GM19099 (cell line): ENCODE data around the gene NR4A2.

ENCODE experiments used
- POLR2A ChIP-seq: IDR thresholded peaks from 3 replicates; pipeline ENCODE4 v1.6.1; 2011; ENCODE audit warnings: low read depth; ENCODE audit not compliant: insufficient read length; ENCODE audit errors: extremely low read depth

Gene NR4A2

DNA sequence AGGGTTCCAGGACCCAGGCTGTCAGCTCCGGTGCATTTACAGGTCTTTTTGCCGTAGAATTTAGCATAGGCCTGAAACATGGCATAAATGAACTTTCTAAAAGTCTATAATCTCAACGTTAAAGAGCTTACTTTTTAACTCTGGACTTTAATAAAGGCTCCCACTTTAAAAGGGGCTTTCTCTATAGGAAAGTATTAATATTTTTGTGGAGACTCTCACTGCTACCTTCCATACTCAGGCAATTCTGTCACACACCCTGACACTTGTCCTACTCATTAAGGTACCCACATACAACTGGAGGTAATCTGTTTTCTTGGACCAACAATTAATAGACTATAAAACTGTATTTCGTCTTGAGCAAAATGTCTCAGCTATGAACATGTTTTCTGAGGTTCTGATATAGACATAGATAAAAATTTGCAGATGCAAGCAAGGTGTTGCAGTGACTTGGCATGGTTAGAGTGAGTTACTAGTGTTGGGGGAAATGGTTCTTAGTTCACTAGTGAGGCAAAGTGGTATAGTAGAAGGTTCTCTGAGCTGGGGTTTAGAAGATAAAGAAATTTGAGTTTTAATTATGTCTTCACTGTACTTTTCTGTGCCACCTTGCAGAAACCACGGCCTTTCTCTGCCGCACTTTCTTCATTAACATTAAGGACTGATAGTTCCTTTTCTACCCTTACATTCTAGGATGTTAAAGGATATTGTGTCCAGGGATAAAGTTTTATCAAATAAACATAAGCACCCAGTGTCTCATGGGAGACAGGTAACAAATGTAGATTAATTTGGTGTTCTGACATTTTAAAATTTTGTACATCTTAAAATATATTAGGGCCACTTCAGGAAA lies 10.8 kb upstream of the NR4A2 start:
- no peak for TF ChIP-seq POLR2A

DNA sequence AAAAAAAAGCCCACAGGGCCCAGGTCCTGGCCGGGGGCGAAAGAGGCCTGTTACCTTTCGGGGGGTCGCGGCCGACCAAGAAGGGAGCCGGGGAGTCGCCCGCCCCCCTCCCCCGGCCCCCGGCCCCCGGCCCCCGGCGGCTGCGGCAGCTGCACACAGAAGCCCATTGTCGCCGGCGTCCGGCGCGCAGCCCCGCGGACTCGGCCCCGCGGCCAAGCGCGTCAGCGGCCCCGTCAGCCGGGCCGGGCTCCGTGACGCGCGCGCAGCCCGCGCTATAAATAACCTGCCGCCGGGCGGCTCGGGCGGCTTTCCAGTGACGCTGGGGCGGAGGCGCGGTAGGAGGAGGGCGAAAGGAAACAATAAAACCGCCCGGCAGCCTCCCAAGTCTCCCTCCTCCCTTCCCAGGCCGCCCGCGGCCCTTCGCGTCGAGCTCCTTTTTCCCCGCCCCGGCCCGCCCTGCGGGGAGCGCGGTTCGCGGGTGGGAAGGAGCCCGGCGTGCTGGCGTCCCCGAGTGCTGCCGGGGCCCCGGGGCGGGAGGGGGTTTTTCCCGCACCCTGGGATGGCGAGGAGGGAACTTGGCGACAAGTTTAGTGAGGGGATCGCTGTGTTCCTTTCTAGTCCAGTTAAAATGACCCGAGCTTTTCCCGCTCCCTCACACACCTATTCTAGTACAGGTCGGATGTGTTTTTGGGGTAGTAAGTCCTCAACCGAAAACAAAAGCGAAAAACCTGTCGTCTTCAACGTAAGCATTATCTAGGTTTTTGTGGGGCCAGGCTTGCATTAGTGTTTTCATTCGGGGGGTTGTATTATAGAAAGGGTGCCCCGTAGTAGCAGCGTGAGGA lies 10.0 kb upstream of the NR4A2 start:
- peak; percentile 74 for TF ChIP-seq POLR2A

DNA sequence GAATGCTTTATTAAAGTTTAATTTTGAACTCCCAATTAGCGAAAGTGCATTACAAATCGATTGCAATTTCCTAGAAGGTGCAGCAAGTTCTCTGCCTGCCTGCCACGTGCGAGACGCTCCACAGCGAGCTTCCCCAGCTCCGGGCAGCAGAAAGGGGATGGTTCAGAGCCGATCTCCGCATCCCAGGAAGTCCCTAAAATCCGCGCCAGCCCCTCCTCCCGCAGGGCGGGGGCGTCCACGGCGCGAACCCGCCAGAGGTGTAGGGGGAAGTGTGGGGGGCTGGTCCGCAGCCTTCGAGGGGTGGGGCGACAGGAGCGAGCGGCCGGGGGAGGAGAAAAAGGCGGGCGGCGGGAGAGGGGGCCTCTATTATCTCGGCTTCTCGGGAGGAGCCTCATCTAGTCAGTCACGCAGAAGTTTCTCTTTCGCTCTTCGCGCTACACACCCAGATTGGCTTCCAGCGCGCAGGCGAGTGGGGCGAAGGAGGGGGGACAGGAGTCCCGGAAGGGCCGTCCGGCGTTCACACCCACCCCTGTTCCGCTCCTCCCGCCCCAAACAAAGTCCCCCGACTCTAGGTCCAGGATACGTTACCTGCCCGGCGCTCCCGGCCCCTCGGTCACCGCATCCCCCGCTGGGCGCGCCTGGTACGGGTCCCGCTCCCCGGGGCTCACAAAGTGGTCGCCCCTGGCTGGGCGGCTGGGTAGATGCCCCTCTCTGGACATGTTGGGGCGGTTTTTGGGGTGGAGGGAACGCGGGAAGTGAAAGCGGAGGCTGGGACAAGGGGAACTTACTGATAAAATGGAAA lies 9.1 kb upstream of the NR4A2 start:
- peak; percentile 83 for TF ChIP-seq POLR2A

DNA sequence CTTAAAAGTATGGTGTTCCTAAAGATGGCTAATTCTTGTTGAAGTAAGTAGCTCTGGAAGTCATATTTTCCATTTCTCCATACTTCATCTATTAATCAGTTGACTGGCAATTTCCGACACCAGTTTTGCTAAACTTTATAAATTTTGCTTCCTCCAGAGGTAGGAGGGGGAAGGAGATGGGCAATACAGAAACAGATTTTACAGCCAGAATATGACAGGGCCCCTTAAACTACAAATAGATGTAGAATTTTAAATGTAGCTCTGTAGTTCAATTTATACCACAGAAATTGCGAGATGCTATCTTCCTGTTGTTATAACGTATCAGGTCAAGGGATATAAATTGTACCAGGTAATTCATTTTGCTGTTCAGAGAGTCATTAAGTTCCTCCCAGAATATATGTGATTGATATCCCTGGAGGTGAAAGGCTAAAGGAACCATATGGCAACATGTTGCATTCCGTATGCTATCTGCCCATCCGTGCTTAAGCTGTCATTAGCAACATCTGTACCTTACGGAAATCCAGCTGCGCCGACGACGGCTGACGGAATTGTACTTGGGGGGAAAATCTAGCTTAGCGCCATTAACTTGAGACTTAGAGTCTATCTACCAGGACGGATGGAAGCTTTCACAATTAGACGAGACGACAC lies 8.4 kb upstream of the NR4A2 start:
- no peak for TF ChIP-seq POLR2A

DNA sequence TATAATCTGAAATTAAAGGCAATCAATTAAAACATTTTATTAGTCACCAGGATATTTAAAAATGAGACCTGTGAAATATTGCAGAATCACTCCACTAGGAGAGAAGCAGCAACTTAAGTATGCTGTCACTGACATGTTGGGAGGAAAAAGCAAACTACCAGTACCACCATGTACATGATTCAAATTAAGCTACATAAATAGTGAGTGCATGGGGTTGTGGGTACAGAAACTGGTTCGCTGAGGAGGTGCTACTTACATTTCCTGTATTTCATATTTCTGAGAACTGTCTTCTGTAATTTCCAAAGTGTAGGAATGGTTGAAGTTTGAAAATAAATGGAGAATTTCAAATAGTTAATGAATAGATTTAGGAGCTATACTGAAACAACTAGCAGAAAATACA lies 7.9 kb upstream of the NR4A2 start:
- peak; percentile 42 for TF ChIP-seq POLR2A

DNA sequence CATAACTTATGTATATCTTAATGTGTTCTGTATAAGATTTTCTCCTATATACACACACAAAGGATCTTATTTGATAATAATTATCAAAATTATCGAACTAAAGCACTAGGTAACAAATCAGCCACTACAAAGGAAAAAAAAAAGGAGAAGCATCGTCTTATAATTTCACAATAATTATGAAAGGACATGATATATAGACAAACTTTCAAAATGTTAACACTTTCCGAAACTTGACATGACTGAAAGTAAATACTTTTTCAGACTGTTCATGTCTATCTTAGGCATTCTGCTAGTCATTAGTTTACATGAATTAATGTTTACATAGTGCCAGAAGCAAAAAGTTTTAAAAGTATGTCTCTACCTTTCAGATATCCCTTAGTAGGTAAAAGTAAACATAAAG lies 7.3 kb upstream of the NR4A2 start:
- TF ChIP-seq POLR2A: no peak

DNA sequence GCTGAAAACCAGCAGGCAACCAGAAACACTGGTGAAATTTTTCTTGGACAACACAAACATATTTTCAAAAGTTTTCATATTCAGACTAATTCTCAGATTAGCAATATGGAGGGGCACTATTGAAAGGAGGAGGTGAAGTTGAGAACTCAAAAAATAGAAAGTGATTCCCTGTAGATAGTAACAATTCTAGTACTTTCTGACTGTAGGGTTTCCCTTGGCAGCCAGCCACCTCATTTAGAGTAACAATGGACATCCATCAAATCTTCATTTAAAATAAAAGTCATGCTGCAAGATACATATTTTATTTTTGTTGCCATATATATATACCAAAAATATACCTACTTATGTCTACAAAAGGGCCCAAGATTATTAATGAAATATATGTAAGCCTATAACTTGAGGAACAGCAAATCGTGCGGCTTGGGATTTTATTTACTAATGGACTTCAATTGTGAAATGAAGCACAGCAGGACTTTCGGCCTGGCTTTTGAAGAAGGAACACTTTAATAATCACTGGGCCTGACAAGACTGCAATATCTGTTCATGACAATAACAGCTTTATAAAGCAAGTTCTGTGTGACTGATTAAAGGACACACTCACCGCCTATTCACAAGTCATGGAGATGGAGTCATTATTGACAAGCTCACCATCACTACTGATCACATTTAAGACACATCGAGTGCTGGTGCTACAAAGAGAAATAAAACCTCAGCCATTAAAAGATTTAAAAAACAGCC lies 6.8 kb upstream of the NR4A2 start:
- no peak for TF ChIP-seq POLR2A

DNA sequence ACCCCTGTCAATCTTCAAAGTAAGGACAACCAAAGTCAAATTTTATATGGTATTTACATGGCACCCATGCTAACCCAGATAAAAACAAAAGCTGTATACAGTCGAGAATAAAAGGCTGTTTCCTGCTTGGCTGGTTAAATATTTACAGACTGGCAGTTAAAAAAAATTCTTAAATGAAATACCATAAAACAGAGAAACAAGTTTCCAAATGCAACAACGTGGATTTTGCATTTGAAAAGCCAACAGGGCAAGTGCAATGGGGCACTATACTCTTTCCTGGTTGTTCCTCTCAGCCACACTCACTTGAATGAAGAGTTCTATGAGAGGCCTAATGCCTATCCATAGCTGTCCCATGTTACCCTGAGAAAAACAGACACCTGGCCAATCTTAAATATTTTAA lies 6.1 kb upstream of the NR4A2 start:
- no peak for TF ChIP-seq POLR2A

DNA sequence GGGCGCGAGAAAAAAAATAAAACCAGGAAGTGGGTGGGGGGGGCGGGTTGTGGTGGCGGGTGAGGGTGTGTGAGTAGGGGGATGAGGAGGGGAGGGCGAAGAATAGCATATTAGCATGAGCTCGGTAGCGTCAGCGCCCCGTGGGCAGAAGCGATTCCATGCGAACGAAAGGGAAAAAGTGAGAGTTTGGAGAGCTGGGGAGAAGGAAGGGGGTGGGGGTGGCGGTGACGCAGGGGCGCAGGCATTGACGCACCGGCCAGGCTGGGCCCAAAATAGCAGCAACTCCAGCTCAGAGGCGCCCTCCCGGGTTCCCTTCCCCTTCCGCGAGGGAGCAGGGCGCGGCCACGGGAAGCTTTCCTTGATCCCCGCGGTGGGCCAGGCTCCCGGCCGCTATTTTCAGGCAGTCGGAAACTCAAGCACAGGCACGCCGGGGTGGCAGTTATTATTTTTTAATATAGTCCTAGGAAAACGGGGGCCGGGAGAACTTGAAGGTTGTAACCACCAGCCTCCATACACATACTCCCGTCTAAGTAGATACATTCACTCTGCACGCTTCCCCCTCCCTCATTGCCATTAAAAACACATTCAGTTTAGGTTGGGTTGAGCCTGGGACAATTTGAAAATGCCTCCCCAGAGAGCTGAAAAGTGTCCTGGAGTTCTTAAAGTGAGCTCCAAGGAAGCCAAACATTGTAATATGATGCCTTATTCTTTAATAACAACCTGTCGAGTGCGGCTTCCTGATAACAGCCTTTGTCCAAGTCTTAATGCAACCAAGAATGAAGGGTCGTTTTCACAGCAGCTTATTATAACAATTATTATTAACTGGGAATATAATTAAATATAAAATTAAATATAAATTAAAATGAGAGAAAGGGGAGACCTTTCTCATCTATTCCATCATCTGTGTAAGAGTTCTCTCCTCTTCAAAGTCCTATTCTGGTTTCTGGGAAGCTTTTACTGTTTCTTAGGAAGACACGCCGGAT lies 2.3 kb upstream of the NR4A2 start:
- no peak for TF ChIP-seq POLR2A

DNA sequence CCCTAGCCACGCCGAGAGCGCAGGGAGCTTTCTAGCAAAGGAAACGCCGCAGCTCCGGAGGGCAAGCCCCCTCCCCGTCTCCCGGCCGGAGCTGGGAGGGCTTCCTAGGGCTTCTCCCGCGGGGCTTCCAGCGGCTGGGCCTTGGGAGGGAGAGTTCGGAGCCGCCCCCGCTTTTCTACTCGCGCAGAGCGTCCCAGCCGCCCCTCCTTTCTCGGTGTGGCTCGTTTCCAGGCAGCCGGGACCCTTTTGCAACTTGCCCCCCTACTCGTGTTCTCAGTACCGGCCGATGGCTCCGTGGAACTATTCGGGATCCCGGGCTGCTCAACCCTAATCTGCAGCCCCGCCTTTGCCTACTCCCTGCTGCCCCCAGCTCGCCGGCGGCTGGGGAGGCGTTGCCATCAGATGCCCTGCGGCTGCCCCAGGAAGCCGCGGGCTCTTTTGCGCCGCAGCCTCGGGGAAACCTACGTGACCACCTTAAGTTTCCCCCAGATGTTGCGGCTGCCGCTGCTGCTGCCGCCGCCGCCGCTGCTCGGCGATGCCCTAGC lies 1.5 kb upstream of the NR4A2 start:
- peak; percentile 42 for TF ChIP-seq POLR2A

DNA sequence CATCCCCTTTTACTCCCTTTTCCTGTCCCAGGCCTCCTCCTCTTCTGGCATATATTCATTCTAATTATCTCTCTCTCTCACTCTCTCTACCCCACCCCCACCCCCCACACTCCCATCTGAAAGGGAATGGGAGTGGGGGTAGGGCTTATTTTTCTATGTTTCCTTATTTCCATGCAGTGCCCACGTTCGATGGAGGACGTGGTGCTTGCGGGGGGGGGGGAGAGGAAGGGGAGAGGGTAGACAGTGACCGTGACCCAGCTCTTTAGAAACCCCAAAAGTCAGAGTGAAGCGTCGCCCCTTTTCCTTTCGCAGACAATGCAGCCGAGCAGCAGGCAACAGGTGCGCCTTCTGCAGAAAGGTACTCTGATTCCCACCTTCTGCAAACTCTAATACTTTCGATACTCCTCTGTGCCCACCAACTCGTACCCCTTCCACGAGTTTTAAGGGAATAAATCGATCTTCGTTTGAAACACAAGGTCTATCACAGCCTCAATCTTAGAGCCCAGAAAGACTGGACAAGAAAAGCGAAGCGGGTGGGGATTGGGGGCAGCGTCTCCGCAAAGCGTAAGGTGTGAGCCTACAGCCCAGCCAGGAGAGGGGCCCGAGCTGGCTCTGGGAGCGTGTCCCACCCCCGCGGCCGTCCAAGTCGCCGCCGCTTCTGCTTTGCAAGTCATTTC lies 891 bp upstream of the NR4A2 start:
- no peak for TF ChIP-seq POLR2A

DNA sequence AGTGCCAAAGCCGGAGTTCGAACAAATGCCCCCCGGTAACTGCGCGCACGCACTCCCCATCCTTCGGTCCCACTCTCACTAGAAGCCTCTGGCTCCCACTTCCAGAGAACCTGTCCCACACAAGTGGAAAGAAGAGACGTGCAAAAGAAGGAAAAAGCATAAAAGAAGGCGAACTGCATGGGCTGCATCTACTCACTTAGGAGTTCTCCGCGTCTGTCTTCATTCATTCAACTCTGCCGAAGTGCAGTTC lies 312 bp downstream of the NR4A2 start:
- TF ChIP-seq POLR2A: no peak

DNA sequence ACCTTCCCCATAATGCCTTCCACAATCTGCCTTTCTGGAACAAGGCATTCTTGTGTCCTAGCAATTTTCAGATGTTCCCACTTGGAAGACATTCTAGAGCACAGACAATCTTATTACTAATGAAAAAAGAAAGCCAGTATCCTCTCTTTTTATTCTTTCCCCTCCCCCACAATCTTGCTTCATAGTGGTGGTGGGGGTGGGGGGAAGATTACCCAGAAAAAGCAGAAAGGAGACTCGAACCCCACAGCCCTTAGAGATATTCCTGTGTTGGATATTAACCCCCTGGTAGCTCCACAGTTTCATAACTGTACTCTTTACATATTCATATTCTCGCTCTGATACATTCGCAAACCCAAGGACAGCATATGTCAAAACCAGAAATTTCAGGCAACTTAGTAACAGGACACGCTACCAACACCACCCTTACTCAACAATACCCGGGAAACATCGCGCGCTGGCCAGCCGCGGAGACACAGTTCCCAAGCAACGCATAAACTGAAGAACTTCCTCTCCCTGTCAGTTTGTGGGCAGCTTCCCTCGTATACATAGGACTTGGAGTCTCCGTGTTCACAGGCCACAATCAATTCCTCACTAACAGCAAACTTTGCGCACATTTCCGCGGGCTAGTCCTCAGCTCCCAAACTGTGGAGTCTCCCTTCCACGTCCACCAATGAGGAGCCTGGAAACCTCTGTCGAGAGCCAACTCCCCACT lies 793 bp downstream of the NR4A2 start:
- TF ChIP-seq POLR2A: no peak
